Esophagus mucosa (tissue), 1 donor: Measurements from ENCODE around the gene PXK. TPM values are rescaled to one million over a fixed set of nuclear protein-coding genes. Genes with fewer than 3 reads are reported as not detected.
A peak's percentile ranks its signal among the peaks of the same experiment; 100 is the strongest.

Experiments
- ATAC-seq: fragments of 200-7000 bp; cut with Tn5 transposase; one replicate; pipeline ENCODE4 v1.9.1; 2020
- total RNA-seq: library from RNA; stranded (reverse); gene quantifications from one replicate; pipeline ENCODE4 v1.2.4, GENCODE V29; 2023
- donor health status: DM: yes; HTN: yes; CAD: no.

The PXK gene
- total RNA-seq, 1 donor from 2014 or later, result 14.2 TPM

- peak; percentile 5 for ATAC-seq
These were observed 137.8 kb downstream of the PXK start for GRCh38 chr3:58470363-58471024.

DNA sequence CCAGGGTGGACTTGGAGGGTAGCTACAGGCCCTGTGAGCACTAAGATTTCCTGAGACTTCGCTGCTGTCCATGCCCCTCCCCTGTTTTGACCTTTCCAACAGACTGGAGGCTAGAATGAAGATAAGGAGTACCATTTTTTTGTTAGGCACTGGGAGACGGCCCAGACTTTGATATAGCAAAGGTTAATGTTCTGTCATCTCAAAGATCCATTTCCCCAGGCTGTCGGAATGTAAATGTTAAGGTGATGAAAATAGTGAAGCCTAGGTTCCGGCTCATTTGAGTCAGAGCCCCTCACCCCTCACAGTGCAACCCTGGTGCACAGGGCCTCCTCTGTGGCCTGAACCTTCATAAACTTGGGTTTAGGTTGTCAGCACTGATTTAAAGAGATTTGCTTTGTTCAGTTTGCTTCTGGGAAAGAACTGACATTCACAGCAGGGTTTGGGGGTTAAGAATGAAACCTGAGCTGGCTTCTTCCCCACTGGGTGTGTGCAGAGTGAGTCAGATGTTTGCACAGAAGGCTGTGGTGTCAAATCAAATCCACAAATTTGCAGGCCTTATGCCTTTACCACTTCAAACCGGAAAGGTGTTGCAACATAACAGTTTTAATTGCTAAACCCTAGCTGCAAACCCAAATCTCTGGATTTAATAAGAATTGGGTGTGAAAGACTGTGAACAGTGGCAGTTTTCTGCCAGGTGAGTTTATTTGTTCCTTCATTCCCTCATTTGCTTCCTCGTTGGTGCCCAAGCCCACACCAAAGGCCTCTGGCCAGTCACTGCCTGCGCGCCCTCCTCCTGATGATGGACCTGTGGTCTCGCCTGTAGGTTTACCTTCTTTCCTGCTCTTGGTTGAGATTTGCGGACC lies 138.6 kb downstream of the PXK start:
- peak; percentile 99 for ATAC-seq

DNA sequence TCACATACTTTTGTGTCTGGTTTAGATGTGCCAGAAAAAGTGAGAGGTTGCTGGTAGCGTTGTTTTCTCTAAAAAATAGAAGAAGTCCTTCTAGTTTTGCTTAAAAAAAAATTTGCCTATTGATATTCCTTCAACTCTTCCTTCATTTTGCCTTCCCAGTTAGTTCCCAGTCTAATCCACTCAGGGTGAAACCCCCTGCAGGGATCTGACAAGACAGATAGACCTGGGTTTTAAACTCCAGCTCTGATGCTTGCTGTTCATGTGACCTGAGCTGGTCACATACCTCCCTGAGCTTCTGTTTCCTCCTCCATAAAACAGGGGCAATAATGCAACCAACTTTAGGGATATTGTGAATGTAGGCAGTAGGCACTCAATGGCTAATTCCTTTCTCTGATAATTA lies 140.6 kb downstream of the PXK start:
- no peak for ATAC-seq

- no peak for ATAC-seq
These were observed 141.7 kb downstream of the PXK start for GRCh38 chr3:58474348-58474911.

DNA sequence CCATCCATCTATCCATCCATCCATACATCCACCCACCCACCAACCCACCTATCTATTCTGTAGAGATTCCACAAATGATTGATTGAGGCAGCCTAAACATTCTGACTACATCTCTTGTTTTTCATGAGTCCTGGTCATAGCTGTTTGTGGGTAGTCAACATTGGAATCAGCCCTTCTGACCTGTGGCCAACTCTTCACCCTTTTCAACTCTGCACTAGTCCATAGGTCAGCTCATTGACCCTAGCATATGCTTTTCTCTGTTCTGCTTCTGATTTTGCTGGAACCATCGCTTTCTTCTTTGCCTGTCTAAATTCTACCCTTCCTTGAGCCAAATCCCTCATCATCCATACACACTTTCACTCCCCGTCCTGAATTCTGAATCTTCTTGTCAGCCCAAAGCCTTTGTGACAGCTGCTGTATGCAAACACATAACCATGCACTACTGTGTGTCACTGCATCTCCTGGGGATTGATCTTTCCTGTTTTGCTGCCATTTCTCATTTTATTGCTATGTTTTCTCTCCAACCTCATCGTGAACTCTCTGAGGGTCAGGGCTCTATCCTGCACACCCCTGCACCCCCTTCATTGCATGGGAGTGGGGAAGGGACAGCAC lies 142.4 kb downstream of the PXK start:
- ATAC-seq, result no peak

Other genes starting within 250 kb of the PXK start
- gene DNASE1L3, start 121.9 kb upstream of the PXK start, total RNA-seq, result 2.7 TPM
- gene ABHD6, start 95.1 kb upstream of the PXK start, total RNA-seq, result 4.1 TPM
- gene RPP14, start 26.6 kb upstream of the PXK start, total RNA-seq, result 12.8 TPM
- 8.1 TPM for gene HTD2, start 26.4 kb upstream of the PXK start, total RNA-seq
- gene PDHB, start 100.9 kb downstream of the PXK start, total RNA-seq, result 52.6 TPM
- gene KCTD6, start 159.2 kb downstream of the PXK start, total RNA-seq, result 8.0 TPM
- gene ACOX2, start 204.3 kb downstream of the PXK start, total RNA-seq, result 14.3 TPM
- 4.1 TPM for gene FAM107A, start 244.5 kb downstream of the PXK start, total RNA-seq